Psoas muscle (tissue), 8 donors: ENCODE measurements around the gene GMEB2. TPM values are rescaled to one million over a fixed set of nuclear protein-coding genes. Genes with fewer than 3 reads are reported as not detected.
A peak's percentile ranks its signal among the peaks of the same experiment; 100 is the strongest.

Source experiments
- ATAC-seq, 4 donors: fragments of 200-7000 bp; cut with Tn5 transposase; one replicate each; pipeline ENCODE4 v1.9.1; 2020; ENCODE audit warnings: moderate library complexity in 3 of 4, mild to moderate bottlenecking in 2 of 4
- DNase-seq, 2 donors: peaks; one replicate each; pipeline ENCODE4 v3.0.0-alpha.2; 2020
- H3K27ac ChIP-seq: fragments of 200-600 bp; one replicate; pipeline ENCODE4 v1.8.0; 2022
- H3K27me3 ChIP-seq, 3 donors: fragments of 200-600 bp in 1 of 3; one replicate each; pipeline versions ENCODE4 v1.6.1 to v1.8.0; 2013 to 2022; ENCODE audit warnings: low read length in 2 of 3, mild to moderate bottlenecking in 2 of 3, moderate library complexity in 1 of 3; ENCODE audit not compliant: insufficient read depth in 3 of 3
- H3K36me3 ChIP-seq, 2 donors: fragments of 200-600 bp in 1 of 2; one replicate each; pipeline versions ENCODE4 v1.6.1 to v1.8.0; 2013 to 2022; ENCODE audit warnings: low read depth in 1 of 2, mild to moderate bottlenecking in 1 of 2, moderate library complexity in 1 of 2; ENCODE audit not compliant: insufficient read depth in 1 of 2
- H3K4me1 ChIP-seq: fragments of 200-600 bp; one replicate; pipeline ENCODE4 v1.8.0; 2022
- H3K4me3 ChIP-seq: fragments of 200-600 bp; one replicate; pipeline ENCODE4 v1.8.0; 2022; ENCODE audit warnings: mild to moderate bottlenecking
- H3K9me3 ChIP-seq: fragments of 200-600 bp; one replicate; pipeline ENCODE4 v1.8.0; 2022
- CTCF ChIP-seq: fragments of 200-600 bp; IDR thresholded peaks from one replicate; pipeline ENCODE4 v1.8.0; 2022; ENCODE audit warnings: antibody characterized with exemption
- WGBS, 3 donors: extraction: QIAGEN DNeasy Blood & Tissue Kit; methylation state at CpG; one replicate each; pipeline versions ENCODE4 v1.1.6 to v1.1.7; 2013; 5-methylcytosine and 5-hydroxymethylcytosine counted together
- intact Hi-C, 2 donors: fragments of 100-400 bp; cut with DNase I; formaldehyde crosslinking; loops; one replicate each; pipeline versions ENCODE4 v1.11.0 to v1.14.2; 2022
- polyA plus RNA-seq, 3 donors: library from polyadenylated mRNA; stranded (reverse); fragments of 200-250 nt; gene quantifications; one replicate each; pipeline ENCODE4 v1.2.3, GENCODE V29; 2013
- total RNA-seq, 4 donors: library from RNA; stranded (reverse); fragmentation: NEBNext Ultra II Directional in 2 of 4; extraction: Animal tissue kit (Norgen Biotek cat#: 25700) in 2 of 4; gene quantifications; one replicate each; pipeline versions ENCODE4 v1.2.1 to v1.2.4, GENCODE V29; 2021 to 2023
- donor health status: healthy with polysubstance abuse.
- donor health status: DM: no; HTN: no; CAD: no; lungs with moderate emphysema.
- donor health status: Bipolar disorder and iron deficiency.
- donor health status: healthy.
- donor health status: DM: yes; HTN: yes; CAD: no.
- donor health status: DM: no; HTN: no; CAD: no.
- donor health status: DM: no; HTN: no; CAD: no.
- donor health status: DM: yes; HTN: yes; CAD: no.

The GMEB2 gene
- total and polyA plus RNA-seq, 7 donors = 5.4 to 10.1 (median 8.5) TPM

GRCh38 chr20:63640086-63640485 is 13.2 kb upstream of the GMEB2 start:
- H3K4me1 ChIP-seq = peaks cover 2% of the 10 kb centered on the region
- H3K9me3 ChIP-seq = no peaks in the 10 kb centered on the region
- H3K4me3 ChIP-seq = peak overlapping the region; percentile 32
- 57 to 80% (median 69%) methylated on average over 5 to 8 of the region's 8 CpGs for WGBS, 3 donors
- intact Hi-C loops = no loop called here
- TF ChIP-seq CTCF = no peak
- peaks cover 0 to 4% (median 0%) of the 10 kb centered on the region in 3 donors for H3K27me3 ChIP-seq
- DNase-seq (no peak), ATAC-seq (no peak)
- H3K27ac ChIP-seq = no peak overlapping the region
- H3K36me3 ChIP-seq = no peaks in the 10 kb centered on the region

GRCh38 chr20:63639093-63639975 is 12.4 kb upstream of the GMEB2 start:
- peaks cover 0 to 4% (median 0%) of the 10 kb centered on the region in 3 donors for H3K27me3 ChIP-seq
- ATAC-seq (no peak), DNase-seq (peak in 1 of 2 donors; percentile 67)
- no peaks in the 10 kb centered on the region for H3K9me3 ChIP-seq
- no peak for TF ChIP-seq CTCF
- no peak overlapping the region for H3K4me3 ChIP-seq
- intact Hi-C loops = no loop called here
- WGBS, 3 donors = 62 to 71% (median 64%) methylated on average over 14 to 15 of the region's 15 CpGs
- H3K4me1 ChIP-seq = peaks cover 2% of the 10 kb centered on the region
- no peaks in the 10 kb centered on the region for H3K36me3 ChIP-seq
- peak overlapping the region; percentile 46 for H3K27ac ChIP-seq

GRCh38 chr20:63636752-63637628 is 10.1 kb upstream of the GMEB2 start:
- no peak for TF ChIP-seq CTCF
- H3K4me1 ChIP-seq = peaks cover 2% of the 10 kb centered on the region
- intact Hi-C loops = no loop called here
- 55 to 60% (median 57%) methylated on average over 19 of the region's 19 CpGs for WGBS, 3 donors
- H3K4me3 ChIP-seq = no peak overlapping the region
- DNase-seq = no peak
- H3K36me3 ChIP-seq = no peaks in the 10 kb centered on the region
- H3K27me3 ChIP-seq = no peaks in the 10 kb centered on the region
- no peak overlapping the region for H3K27ac ChIP-seq
- ATAC-seq = no peak
- H3K9me3 ChIP-seq = no peaks in the 10 kb centered on the region

GRCh38 chr20:63635431-63636141 is 8.7 kb upstream of the GMEB2 start:
- DNase-seq (no peak), ATAC-seq (no peak)
- no peaks in the 10 kb centered on the region for H3K9me3 ChIP-seq
- TF ChIP-seq CTCF = no peak
- no peaks in the 10 kb centered on the region for H3K27me3 ChIP-seq
- intact Hi-C loops = no loop called here
- H3K36me3 ChIP-seq = no peaks in the 10 kb centered on the region
- H3K27ac ChIP-seq = no peak overlapping the region
- no peak overlapping the region for H3K4me3 ChIP-seq
- WGBS, 3 donors = 70 to 75% (median 73%) methylated on average over 15 of the region's 15 CpGs
- H3K4me1 ChIP-seq = no peaks in the 10 kb centered on the region
